T-helper 2 cell treated with Interferon-gamma antibody and Interleukin-4, amounts not matched to agents 5 μg/mL and 100 μg/mL, for 36 hours (primary cell): Measurements from ENCODE around the gene PDZD7.
"Not testable (repeated sequence)": the region's sequence is repeated elsewhere in the genome, so short reads cannot be mapped to it uniquely, and the experiment has no call there.

Experiments used
- DNase-seq: peaks from one replicate; pipeline ENCODE4 v3.0.0; 2021; ENCODE audit warnings: low spot score
- H3K27ac Mint-ChIP-seq: one replicate; pipeline ENCODE4 v1.8.0; 2021; ENCODE audit warnings: mild to moderate bottlenecking, mixed read lengths
- H3K27me3 Mint-ChIP-seq: one replicate; pipeline ENCODE4 v1.8.0; 2021; ENCODE audit warnings: low read depth, mixed read lengths
- H3K36me3 Mint-ChIP-seq: one replicate; pipeline ENCODE4 v1.8.0; 2021; ENCODE audit warnings: low read depth, mixed read lengths
- H3K4me1 Mint-ChIP-seq: one replicate; pipeline ENCODE4 v1.8.0; 2021; ENCODE audit warnings: low read depth, mixed read lengths
- H3K4me3 Mint-ChIP-seq: one replicate; pipeline ENCODE4 v1.8.0; 2022; ENCODE audit warnings: mild to moderate bottlenecking, moderate library complexity, mixed read lengths
- H3K9me3 Mint-ChIP-seq: one replicate; pipeline ENCODE4 v1.8.0; 2021; ENCODE audit warnings: mixed read lengths

The PDZD7 gene

GRCh38 chr10:100976906-100977305, 54.0 kb downstream of the PDZD7 start:
- Mint-ChIP-seq H3K4me1 (no peaks in the 10 kb centered on the region), H3K9me3 (no peaks in the 10 kb centered on the region), H3K4me3 (no peak overlapping the region), H3K27me3 (no peaks in the 10 kb centered on the region), H3K36me3 (no peaks in the 10 kb centered on the region), H3K27ac (no peak overlapping the region)
- no peak for DNase-seq

- H3K4me1 Mint-ChIP-seq, DNase-seq, H3K4me3 Mint-ChIP-seq, H3K9me3 Mint-ChIP-seq, H3K27ac Mint-ChIP-seq, H3K36me3 Mint-ChIP-seq, H3K27me3 Mint-ChIP-seq: not testable (repeated sequence)
Observed at GRCh38 chr10:100975397-100975796, 55.5 kb downstream of the PDZD7 start.

GRCh38 chr10:100972904-100973535, 57.9 kb downstream of the PDZD7 start:
- no peak overlapping the region for H3K4me3 Mint-ChIP-seq
- H3K27ac Mint-ChIP-seq = no peak overlapping the region
- peaks cover 7% of the 10 kb centered on the region for H3K4me1 Mint-ChIP-seq

GRCh38 chr10:100972115-100972903, 58.6 kb downstream of the PDZD7 start:
- Mint-ChIP-seq H3K36me3 (no peaks in the 10 kb centered on the region), H3K9me3 (no peaks in the 10 kb centered on the region), H3K27ac (no peak overlapping the region), H3K4me1 (peaks cover 7% of the 10 kb centered on the region), H3K27me3 (peaks cover 8% of the 10 kb centered on the region), H3K4me3 (no peak overlapping the region)
- no peak for DNase-seq

More at GRCh38 chr10:100972904-100973535, 57.9 kb downstream of the PDZD7 start:
- no peak for DNase-seq
- Mint-ChIP-seq H3K27me3 (peaks cover 8% of the 10 kb centered on the region), H3K9me3 (no peaks in the 10 kb centered on the region), H3K36me3 (no peaks in the 10 kb centered on the region)

- no peak overlapping the region for H3K27ac Mint-ChIP-seq
- H3K36me3 Mint-ChIP-seq = no peaks in the 10 kb centered on the region
- no peak overlapping the region for H3K4me3 Mint-ChIP-seq
- H3K9me3 Mint-ChIP-seq = no peaks in the 10 kb centered on the region
- no peak for DNase-seq
- H3K27me3 Mint-ChIP-seq = peaks cover 8% of the 10 kb centered on the region
- H3K4me1 Mint-ChIP-seq = peaks cover 7% of the 10 kb centered on the region
Observed at GRCh38 chr10:100970914-100971811, 59.8 kb downstream of the PDZD7 start.

GRCh38 chr10:100970076-100970913, 60.6 kb downstream of the PDZD7 start:
- Mint-ChIP-seq H3K27ac (no peak overlapping the region), H3K27me3 (peaks cover 8% of the 10 kb centered on the region), H3K4me3 (peak overlapping the region; percentile 41), H3K4me1 (peaks cover 7% of the 10 kb centered on the region), H3K36me3 (peaks cover 4% of the 10 kb centered on the region), H3K9me3 (no peaks in the 10 kb centered on the region)
- no peak for DNase-seq

GRCh38 chr10:100969187-100970075, 61.5 kb downstream of the PDZD7 start, which contains the start of gene SEMA4G:
Gene SEMA4G, plus strand, starts transcription at chr10:100969504. Its CDS starts 3,409 bp downstream, at chr10:100972913.
- no peak within 1 kb of the TSS for H3K27ac Mint-ChIP-seq
- peak; percentile 22 for DNase-seq

GRCh38 chr10:100968863-100969186, 62.1 kb downstream of the PDZD7 start:
- Mint-ChIP-seq H3K27me3 (peaks cover 8% of the 10 kb centered on the region), H3K4me1 (peaks cover 7% of the 10 kb centered on the region), H3K4me3 (peak overlapping the region; percentile 71), H3K9me3 (no peaks in the 10 kb centered on the region), H3K27ac (no peak overlapping the region), H3K36me3 (peaks cover 4% of the 10 kb centered on the region)
- no peak for DNase-seq

More at GRCh38 chr10:100969187-100970075, 61.5 kb downstream of the PDZD7 start, which contains the start of gene SEMA4G:
- Mint-ChIP-seq H3K4me1 (peaks cover 7% of the 10 kb centered on the region), H3K9me3 (no peaks in the 10 kb centered on the region), H3K36me3 (peaks cover 4% of the 10 kb centered on the region), H3K4me3 (peak within 1 kb of the TSS; percentile 71), H3K27me3 (peaks cover 8% of the 10 kb centered on the region)

- peak overlapping the region; percentile 71 for H3K4me3 Mint-ChIP-seq
- no peak overlapping the region for H3K27ac Mint-ChIP-seq
- H3K9me3 Mint-ChIP-seq = no peaks in the 10 kb centered on the region
- H3K36me3 Mint-ChIP-seq = peaks cover 6% of the 10 kb centered on the region
- DNase-seq = no peak
- peaks cover 8% of the 10 kb centered on the region for H3K27me3 Mint-ChIP-seq
- peaks cover 7% of the 10 kb centered on the region for H3K4me1 Mint-ChIP-seq
Observed at GRCh38 chr10:100968062-100968736, 62.7 kb downstream of the PDZD7 start.

GRCh38 chr10:100967332-100967731, 63.6 kb downstream of the PDZD7 start:
- peaks cover 7% of the 10 kb centered on the region for H3K4me1 Mint-ChIP-seq
- H3K4me3 Mint-ChIP-seq = no peak overlapping the region
- H3K27me3 Mint-ChIP-seq = peaks cover 8% of the 10 kb centered on the region
- H3K9me3 Mint-ChIP-seq = no peaks in the 10 kb centered on the region
- no peak for DNase-seq
- peaks cover 9% of the 10 kb centered on the region for H3K36me3 Mint-ChIP-seq
- no peak overlapping the region for H3K27ac Mint-ChIP-seq

GRCh38 chr10:100966887-100967286, 64.0 kb downstream of the PDZD7 start:
- Mint-ChIP-seq H3K4me3 (no peak overlapping the region), H3K36me3 (peaks cover 13% of the 10 kb centered on the region), H3K4me1 (peaks cover 7% of the 10 kb centered on the region), H3K27me3 (peaks cover 8% of the 10 kb centered on the region), H3K9me3 (no peaks in the 10 kb centered on the region), H3K27ac (no peak overlapping the region)
- DNase-seq = no peak

- Mint-ChIP-seq H3K4me3 (no peak overlapping the region), H3K9me3 (no peaks in the 10 kb centered on the region), H3K36me3 (peaks cover 17% of the 10 kb centered on the region), H3K27me3 (peaks cover 8% of the 10 kb centered on the region), H3K27ac (no peak overlapping the region), H3K4me1 (peaks cover 7% of the 10 kb centered on the region)
- no peak for DNase-seq
Observed at GRCh38 chr10:100965820-100966219, 65.1 kb downstream of the PDZD7 start.
